HepG2 (cell line): Measurements from ENCODE around the gene CYP4F22. TPM values are rescaled to one million over a fixed set of nuclear protein-coding genes. Genes with fewer than 3 reads are reported as not detected.

ENCODE experiments used
- AHR ChIP-seq: IDR thresholded peaks from 2 replicates; pipeline ENCODE4 v1.6.1; 2018; ENCODE audit warnings: missing genetic modification reagents, missing compliant biosample characterization
- DDIT3 ChIP-seq: sonication (generic); formaldehyde crosslinking; IDR thresholded peaks from 2 replicates; pipeline ENCODE4 v1.4.0; 2020; ENCODE audit warnings: mild to moderate bottlenecking, missing genetic modification reagents
- DPF2 ChIP-seq: sonication (generic); formaldehyde crosslinking; IDR thresholded peaks from 2 replicates; pipeline ENCODE4 v1.4.0; 2020; ENCODE audit warnings: mild to moderate bottlenecking, low read depth, missing genetic modification reagents, borderline replicate concordance
- GABPA ChIP-seq, 2 experiments: IDR thresholded peaks; 2 replicates each; pipeline ENCODE4 v1.6.1; 2011 to 2016; ENCODE audit warnings: low read depth in 2 of 2, low read length in 1 of 2, missing biosample characterization in 1 of 2, missing genetic modification characterization in 1 of 2
- GATAD1 ChIP-seq: IDR thresholded peaks from 2 replicates; pipeline ENCODE4 v1.6.1; 2016; ENCODE audit warnings: missing genetic modification reagents, missing compliant biosample characterization
- GZF1 ChIP-seq: sonication (generic); formaldehyde crosslinking; IDR thresholded peaks from 2 replicates; pipeline ENCODE4 v1.5.1; 2020; ENCODE audit warnings: mild to moderate bottlenecking, missing genetic modification reagents
- JUND ChIP-seq: sonication (generic); formaldehyde crosslinking; IDR thresholded peaks from 2 replicates; pipeline ENCODE4 v1.8.0; 2022; ENCODE audit warnings: mild to moderate bottlenecking, missing genetic modification reagents
- MEIS1 ChIP-seq: sonication (generic); formaldehyde crosslinking; IDR thresholded peaks from 2 replicates; pipeline ENCODE4 v1.9.0; 2021; ENCODE audit warnings: mild to moderate bottlenecking, missing genetic modification reagents, moderate library complexity, borderline replicate concordance
- NFE2 ChIP-seq: sonication (generic); formaldehyde crosslinking; IDR thresholded peaks from 2 replicates; pipeline ENCODE4 v1.4.0; 2020; ENCODE audit warnings: missing genetic modification reagents
- NFE2L1 ChIP-seq: sonication (generic); formaldehyde crosslinking; IDR thresholded peaks from 2 replicates; pipeline ENCODE4 v1.4.0; 2020; ENCODE audit warnings: missing genetic modification reagents, mild to moderate bottlenecking, borderline replicate concordance
- NR2C2 ChIP-seq: sonication (generic); formaldehyde crosslinking; IDR thresholded peaks from 2 replicates; pipeline ENCODE4 v1.4.0; 2020; ENCODE audit warnings: missing genetic modification reagents, mild to moderate bottlenecking, moderate library complexity, borderline replicate concordance
- POLR2AphosphoS5 ChIP-seq: IDR thresholded peaks from 2 replicates; pipeline ENCODE4 v1.6.1; 2012; ENCODE audit warnings: low read depth, low read length
- RBAK ChIP-seq: sonication (generic); formaldehyde crosslinking; IDR thresholded peaks from 2 replicates; pipeline ENCODE4 v1.5.1; 2020; ENCODE audit warnings: mild to moderate bottlenecking, missing genetic modification reagents
- RNF2 ChIP-seq: fragments of 450-650 bp; conservative IDR thresholded peaks from 2 replicates; pipeline ENCODE4 v1.6.1; 2016; ENCODE audit warnings: low read depth
- SAP130 ChIP-seq: IDR thresholded peaks from 2 replicates; pipeline ENCODE4 v1.6.1; 2016; ENCODE audit warnings: low read depth
- SRSF1 ChIP-seq: fragments of 200-400 bp; formaldehyde crosslinking; optimal IDR thresholded peaks from 2 replicates; pipeline ENCODE3; 2017; ENCODE audit warnings: mild to moderate bottlenecking, low read depth, low read length, moderate library complexity
- TBP ChIP-seq: sonication (generic); formaldehyde crosslinking; IDR thresholded peaks from 2 replicates; pipeline ENCODE4 v1.5.0; 2020; ENCODE audit warnings: missing genetic modification reagents
- TEAD2 ChIP-seq: sonication (generic); formaldehyde crosslinking; IDR thresholded peaks from 2 replicates; pipeline ENCODE4 v1.9.0; 2021; ENCODE audit warnings: missing genetic modification reagents
- ZBED4 ChIP-seq: sonication (generic); formaldehyde crosslinking; IDR thresholded peaks from 2 replicates; pipeline ENCODE4 v1.4.0; 2020; ENCODE audit warnings: missing genetic modification reagents, borderline replicate concordance
- ZFAT ChIP-seq: sonication (generic); formaldehyde crosslinking; conservative IDR thresholded peaks from 2 replicates; pipeline ENCODE4 v1.8.1; 2023; ENCODE audit warnings: missing genetic modification reagents, inconsistent platforms
- ZNF20 ChIP-seq: sonication (generic); formaldehyde crosslinking; IDR thresholded peaks from 2 replicates; pipeline ENCODE4 v1.4.0; 2020; ENCODE audit warnings: mild to moderate bottlenecking, moderate library complexity, missing genetic modification reagents
- ZNF281 ChIP-seq: sonication (generic); formaldehyde crosslinking; IDR thresholded peaks from 2 replicates; pipeline ENCODE4 v1.4.0; 2020; ENCODE audit warnings: missing genetic modification reagents, borderline replicate concordance
- ZNF713 ChIP-seq: sonication (generic); formaldehyde crosslinking; IDR thresholded peaks from 2 replicates; pipeline ENCODE4 v1.4.0; 2020; ENCODE audit warnings: mild to moderate bottlenecking, missing genetic modification reagents
- ZNF784 ChIP-seq: sonication (generic); formaldehyde crosslinking; IDR thresholded peaks from 2 replicates; pipeline ENCODE4 v1.5.1; 2020; ENCODE audit warnings: missing genetic modification reagents, mild to moderate bottlenecking, borderline replicate concordance
- polyA plus RNA-seq, 8 experiments: library from polyadenylated mRNA; depleted of rRNA in 3 of 8; stranded (reverse) in 7 of 8; unstranded in 1 of 8; fragments of >200 nt; fragmentation: Illumina TruSeq in 4 of 8; extraction: Trizol in 4 of 8; gene quantifications; 2 replicates each; pipeline versions ENCODE4 v1.2.1 to v1.2.3, GENCODE V29; 2011 to 2016; ENCODE audit warnings: low read depth in 4 of 8, missing spikeins in 1 of 8, mixed read lengths in 1 of 8; ENCODE audit not compliant: insufficient read depth in 1 of 8
- total RNA-seq, 5 experiments: library from RNA; depleted of rRNA; stranded (reverse); fragments of >200 nt; fragmentation: Illumina TruSeq; extraction: Trizol; gene quantifications; 2 replicates each; pipeline ENCODE4 v1.2.3, GENCODE V29; 2016; ENCODE audit warnings: low read depth in 1 of 5

The CYP4F22 gene
- total and polyA plus RNA-seq, 2 of the 13 experiments (the other 11 are each of a cell fraction or from before 2014, with no cell fraction given) = 0.05 TPM; not detected in 1

GRCh38 chr19:15584541-15585115 is 76.3 kb downstream of the CYP4F22 start (continued):
- TF ChIP-seq ZBED4 (CRISPR knock-in tag) = no peak
- no peak for TF ChIP-seq ZNF784 (CRISPR knock-in tag)
- no peak; the same call in 1 of the 2 replicates for TF ChIP-seq JUND
- no peak for TF ChIP-seq NR2C2
- no peak for TF ChIP-seq ZNF713
- no peak for TF ChIP-seq POLR2AphosphoS5
- TF ChIP-seq NFE2L1 (CRISPR knock-in tag) = no peak
- TF ChIP-seq RNF2 = no peak
- TF ChIP-seq AHR (CRISPR knock-in tag) = 0 out of 2 replicates have a peak, but pooled peaks have one; percentile 41
- TF ChIP-seq ZFAT (CRISPR knock-in tag) = no peak
- TF ChIP-seq GATAD1 (CRISPR knock-in tag) = 0 out of 2 replicates have a peak, but pooled peaks have one; percentile 38
- TF ChIP-seq ZNF281 = no peak
- no peak for TF ChIP-seq DDIT3 (CRISPR knock-in tag)
- no peak for TF ChIP-seq GABPA (IDR thresholded peaks at IDR 0.05; ENCODE audit: low read depth, low read length)
- TF ChIP-seq GABPA (CRISPR knock-in tag; IDR thresholded peaks at IDR 0.05; ENCODE audit: low read depth) = no peak; the same call in 1 of the 2 replicates
- TF ChIP-seq SRSF1 = no peak
- no peak for TF ChIP-seq ZNF20 (CRISPR knock-in tag)
- TF ChIP-seq RBAK (CRISPR knock-in tag) = no peak
- no peak for TF ChIP-seq DPF2 (CRISPR knock-in tag)
- no peak for TF ChIP-seq GZF1 (CRISPR knock-in tag)
- TF ChIP-seq TBP = no peak
- no peak for TF ChIP-seq TEAD2 (CRISPR knock-in tag)
- peak; percentile 41; the same call in 1 of the 2 replicates for TF ChIP-seq SAP130 (CRISPR knock-in tag)
- 0 out of 2 replicates have a peak, but pooled peaks have one; percentile 36 for TF ChIP-seq MEIS1 (CRISPR knock-in tag)
- no peak for TF ChIP-seq NFE2 (CRISPR knock-in tag)
